Endothelial cell (in vitro differentiated cells): ENCODE data around the gene RIPK3. TPM values are rescaled to one million over a fixed set of nuclear protein-coding genes. Genes with fewer than 3 reads are reported as not detected.

Source experiments
- DNase-seq: peaks from one replicate; pipeline ENCODE4 v3.0.0; 2021; ENCODE audit warnings: low spot score
- H3K27ac Mint-ChIP-seq: one replicate; pipeline ENCODE4 v1.8.0; 2021; ENCODE audit warnings: mixed read lengths, inconsistent platforms; ENCODE audit not compliant: unreplicated experiment
- H3K27me3 Mint-ChIP-seq: one replicate; pipeline ENCODE4 v1.8.0; 2021; ENCODE audit warnings: mild to moderate bottlenecking, moderate library complexity, mixed read lengths, inconsistent platforms; ENCODE audit not compliant: unreplicated experiment
- H3K36me3 Mint-ChIP-seq: one replicate; pipeline ENCODE4 v1.8.0; 2021; ENCODE audit warnings: mild to moderate bottlenecking, low read depth, mixed read lengths, inconsistent platforms; ENCODE audit not compliant: unreplicated experiment
- H3K4me1 Mint-ChIP-seq: one replicate; pipeline ENCODE4 v1.8.0; 2021; ENCODE audit warnings: mild to moderate bottlenecking, mixed read lengths, inconsistent platforms; ENCODE audit not compliant: unreplicated experiment
- H3K4me3 Mint-ChIP-seq: one replicate; pipeline ENCODE4 v1.8.0; 2021; ENCODE audit warnings: mild to moderate bottlenecking, mixed read lengths, inconsistent platforms; ENCODE audit not compliant: unreplicated experiment
- H3K9me3 Mint-ChIP-seq: one replicate; pipeline ENCODE4 v1.8.0; 2021; ENCODE audit warnings: mixed read lengths, inconsistent platforms; ENCODE audit not compliant: unreplicated experiment
- total RNA-seq: library from RNA; stranded (reverse); fragmentation: NEBNext Ultra II Directional; extraction: Animal tissue kit (Norgen Biotek cat#: 25700); gene quantifications from one replicate; pipeline ENCODE4 v1.2.1, GENCODE V29; 2021; ENCODE audit not compliant: unreplicated experiment
- TF ChIP-seq, protein P1 (sequence below): fragments of 200-600 bp; sonication (generic); IDR thresholded peaks from one replicate; pipeline ENCODE4 v1.5.0; 2021; ENCODE audit warnings: antibody characterized with exemption; ENCODE audit not compliant: unreplicated experiment

Gene RIPK3
- total RNA-seq, 1 donor from 2014 or later: 2.6 TPM

DNA sequence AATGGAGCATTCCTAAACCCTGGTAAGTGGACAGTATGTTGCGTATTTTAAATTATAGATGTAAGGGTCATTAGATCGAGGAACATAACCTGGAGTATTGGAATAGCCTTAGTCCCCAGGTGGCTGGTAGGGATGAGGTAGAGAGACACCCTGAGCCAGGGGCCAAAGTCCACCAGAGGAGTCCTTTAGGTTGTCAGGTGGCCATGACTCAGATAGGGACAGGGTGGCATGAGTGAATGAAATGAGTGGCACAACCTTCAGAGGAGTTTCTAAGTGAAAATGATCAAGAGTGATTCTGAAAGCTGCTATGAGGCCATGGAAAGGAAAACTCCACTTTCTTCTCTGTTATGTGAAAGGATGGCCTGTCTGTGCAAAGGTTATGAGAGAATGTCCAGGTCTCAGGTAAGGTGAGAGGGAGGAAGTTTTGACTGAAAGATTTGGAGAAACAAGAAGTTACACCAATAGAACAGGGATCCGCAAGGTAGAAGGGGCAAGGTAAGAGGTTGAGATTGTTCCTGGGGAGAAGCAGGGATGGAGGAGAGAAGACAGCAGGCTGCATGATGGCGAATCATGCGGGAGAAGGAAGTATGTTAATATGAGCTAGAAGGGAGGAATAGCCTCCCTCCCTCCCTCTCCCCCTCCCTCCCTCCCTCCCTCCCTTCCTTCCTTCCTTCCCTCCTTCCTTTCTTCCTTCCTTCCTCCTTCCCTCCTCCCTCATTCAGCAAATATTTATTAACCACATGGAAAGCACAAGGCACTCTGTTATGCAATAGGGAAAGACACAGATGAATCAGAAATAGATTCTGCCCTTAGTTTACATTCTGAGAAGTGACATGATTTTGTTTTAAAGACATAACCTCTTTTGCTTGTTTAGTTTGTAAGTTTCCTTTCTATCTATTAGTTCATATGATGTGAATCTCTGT is 14.0 kb upstream of the RIPK3 start:
- no peak for DNase-seq

DNA sequence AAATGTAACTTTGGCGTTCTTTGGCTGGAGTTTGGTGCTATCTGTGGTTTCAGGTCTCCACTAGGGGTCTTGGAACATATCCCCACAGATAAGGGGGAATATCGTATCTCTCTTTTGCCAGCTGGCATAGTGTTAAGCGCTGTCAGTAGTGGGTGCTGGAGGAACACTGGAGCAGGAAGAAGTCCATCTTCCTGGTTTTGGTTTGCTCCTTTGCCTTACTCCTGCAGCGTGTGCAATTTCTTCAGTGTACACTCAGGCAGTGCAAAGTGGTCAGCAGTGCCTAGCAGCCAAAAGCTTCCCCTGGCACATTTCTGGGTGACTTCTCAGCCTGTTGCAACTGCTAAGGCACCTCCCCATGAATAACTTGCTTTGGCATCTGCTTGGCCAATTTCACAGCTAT is 11.7 kb upstream of the RIPK3 start:
- H3K4me3 Mint-ChIP-seq: no peak overlapping the region

More for the DNA sequence above, 14.0 kb upstream of the RIPK3 start:
- Mint-ChIP-seq H3K36me3 (no peaks in the 10 kb centered on the region), H3K4me3 (no peak overlapping the region), H3K9me3 (no peaks in the 10 kb centered on the region), H3K27ac (no peak overlapping the region), H3K4me1 (peaks cover 6% of the 10 kb centered on the region), H3K27me3 (peaks cover 13% of the 10 kb centered on the region)
- TF ChIP-seq, protein P1, sequence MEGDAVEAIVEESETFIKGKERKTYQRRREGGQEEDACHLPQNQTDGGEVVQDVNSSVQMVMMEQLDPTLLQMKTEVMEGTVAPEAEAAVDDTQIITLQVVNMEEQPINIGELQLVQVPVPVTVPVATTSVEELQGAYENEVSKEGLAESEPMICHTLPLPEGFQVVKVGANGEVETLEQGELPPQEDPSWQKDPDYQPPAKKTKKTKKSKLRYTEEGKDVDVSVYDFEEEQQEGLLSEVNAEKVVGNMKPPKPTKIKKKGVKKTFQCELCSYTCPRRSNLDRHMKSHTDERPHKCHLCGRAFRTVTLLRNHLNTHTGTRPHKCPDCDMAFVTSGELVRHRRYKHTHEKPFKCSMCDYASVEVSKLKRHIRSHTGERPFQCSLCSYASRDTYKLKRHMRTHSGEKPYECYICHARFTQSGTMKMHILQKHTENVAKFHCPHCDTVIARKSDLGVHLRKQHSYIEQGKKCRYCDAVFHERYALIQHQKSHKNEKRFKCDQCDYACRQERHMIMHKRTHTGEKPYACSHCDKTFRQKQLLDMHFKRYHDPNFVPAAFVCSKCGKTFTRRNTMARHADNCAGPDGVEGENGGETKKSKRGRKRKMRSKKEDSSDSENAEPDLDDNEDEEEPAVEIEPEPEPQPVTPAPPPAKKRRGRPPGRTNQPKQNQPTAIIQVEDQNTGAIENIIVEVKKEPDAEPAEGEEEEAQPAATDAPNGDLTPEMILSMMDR: no peak

DNA sequence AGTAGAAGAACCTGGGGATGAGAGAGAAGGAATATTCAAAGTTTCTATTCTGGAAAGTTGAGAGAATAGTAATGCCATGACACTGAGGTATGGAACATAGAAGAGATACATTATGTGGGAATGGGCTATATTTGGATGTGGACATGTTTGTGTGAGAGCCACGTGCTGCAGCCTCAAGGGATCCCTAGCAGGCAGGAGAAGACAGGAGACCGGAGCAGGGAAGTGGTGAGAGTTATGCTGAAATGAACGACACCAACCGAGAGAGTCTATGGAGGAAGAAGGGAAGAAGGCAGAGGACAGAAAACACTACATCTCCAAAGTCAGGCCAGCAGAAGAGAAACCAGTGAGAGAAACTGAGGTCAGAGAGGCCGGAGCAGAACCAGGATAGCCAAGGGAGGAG is 10.0 kb upstream of the RIPK3 start:
- peaks cover 17% of the 10 kb centered on the region for H3K27me3 Mint-ChIP-seq
- H3K36me3 Mint-ChIP-seq: no peaks in the 10 kb centered on the region
- DNase-seq: no peak
- H3K4me3 Mint-ChIP-seq: no peak overlapping the region
- H3K9me3 Mint-ChIP-seq: no peaks in the 10 kb centered on the region
- TF ChIP-seq, protein P1: no peak
- H3K4me1 Mint-ChIP-seq: peaks cover 19% of the 10 kb centered on the region
- no peak overlapping the region for H3K27ac Mint-ChIP-seq

More for the DNA sequence above, 11.7 kb upstream of the RIPK3 start:
- DNase-seq: no peak
- TF ChIP-seq, protein P1: no peak
- no peaks in the 10 kb centered on the region for H3K36me3 Mint-ChIP-seq
- peaks cover 17% of the 10 kb centered on the region for H3K27me3 Mint-ChIP-seq
- no peaks in the 10 kb centered on the region for H3K9me3 Mint-ChIP-seq
- no peak overlapping the region for H3K27ac Mint-ChIP-seq
- H3K4me1 Mint-ChIP-seq: peaks cover 16% of the 10 kb centered on the region

DNA sequence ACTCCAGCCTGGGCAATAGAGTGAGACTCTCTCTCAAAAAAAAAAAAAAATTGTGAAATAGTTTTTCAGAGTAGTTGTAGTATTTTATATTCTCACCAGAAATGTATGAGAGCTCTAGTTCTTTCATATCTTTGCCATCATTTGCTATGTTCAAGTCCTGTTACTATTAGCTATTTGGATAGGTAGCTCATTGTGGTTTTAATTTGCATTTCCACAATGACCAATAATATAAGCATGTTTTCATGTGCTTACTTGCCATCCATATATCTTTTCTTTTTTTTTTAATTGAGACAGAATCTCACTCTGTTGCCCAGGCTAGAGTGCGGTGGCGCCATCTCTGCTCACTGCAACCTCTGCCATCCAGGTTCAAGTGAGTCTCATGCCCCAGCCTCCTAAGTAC is 8.4 kb upstream of the RIPK3 start:
- no peak for DNase-seq
- Mint-ChIP-seq H3K27ac (no peak overlapping the region), H3K4me3 (no peak overlapping the region), H3K9me3 (no peaks in the 10 kb centered on the region), H3K36me3 (no peaks in the 10 kb centered on the region), H3K4me1 (peaks cover 16% of the 10 kb centered on the region), H3K27me3 (peaks cover 16% of the 10 kb centered on the region)
- TF ChIP-seq, protein P1: no peak

DNA sequence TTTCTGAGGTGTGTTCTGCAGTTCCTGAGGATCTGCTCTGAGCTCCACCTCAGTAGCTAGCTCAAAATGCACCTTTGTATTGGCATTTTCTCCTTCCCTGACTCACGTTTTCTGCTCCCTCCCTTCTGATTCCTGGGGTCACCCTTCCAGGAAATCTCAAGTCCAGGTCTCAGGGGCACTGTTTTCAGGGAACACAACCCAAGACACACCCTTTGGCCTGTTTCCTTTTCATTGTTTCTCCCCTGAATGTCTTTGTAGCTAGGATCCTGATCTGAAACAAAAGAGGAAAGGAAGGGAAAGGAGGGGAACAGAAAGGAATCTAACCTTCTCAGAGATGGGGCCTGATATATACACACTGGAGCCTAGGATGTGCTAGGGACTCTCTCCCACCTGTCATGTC is 7.3 kb upstream of the RIPK3 start:
- Mint-ChIP-seq H3K27ac (no peak overlapping the region), H3K27me3 (peaks cover 16% of the 10 kb centered on the region), H3K4me3 (no peak overlapping the region), H3K4me1 (peaks cover 15% of the 10 kb centered on the region), H3K36me3 (no peaks in the 10 kb centered on the region), H3K9me3 (no peaks in the 10 kb centered on the region)
- TF ChIP-seq, protein P1: no peak
- no peak for DNase-seq
